ENCODE results near the gene CALD1. TPM values are rescaled to one million over a fixed set of nuclear protein-coding genes. Genes with fewer than 3 reads are reported as not detected.

Gene CALD1
- total RNA-seq, 1 donor from 2014 or later: 122 TPM

DNA sequence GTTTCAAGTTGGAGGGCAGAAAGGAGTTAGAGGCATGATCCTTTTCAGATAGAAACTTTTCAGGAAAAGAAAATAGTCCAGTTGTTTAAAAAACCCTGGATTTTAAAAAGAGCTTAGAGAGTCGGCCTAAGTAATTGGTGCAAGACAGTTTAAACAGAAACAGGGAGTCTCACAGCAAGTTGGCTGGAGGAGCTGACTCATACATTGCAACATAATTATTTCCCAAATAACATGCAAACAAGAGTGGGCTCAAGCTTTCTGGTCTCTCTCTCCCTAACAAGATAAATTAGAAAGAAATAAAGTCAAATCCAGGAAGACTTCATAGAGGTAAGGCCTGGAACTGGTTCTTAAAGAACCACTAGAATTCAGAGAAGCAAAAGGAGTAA is 106.5 kb downstream of the CALD1 start:
- Histone ChIP-seq H3K4me1 (peaks cover 75% of the 10 kb centered on the region), H3K4me3 (no peak overlapping the region)

DNA sequence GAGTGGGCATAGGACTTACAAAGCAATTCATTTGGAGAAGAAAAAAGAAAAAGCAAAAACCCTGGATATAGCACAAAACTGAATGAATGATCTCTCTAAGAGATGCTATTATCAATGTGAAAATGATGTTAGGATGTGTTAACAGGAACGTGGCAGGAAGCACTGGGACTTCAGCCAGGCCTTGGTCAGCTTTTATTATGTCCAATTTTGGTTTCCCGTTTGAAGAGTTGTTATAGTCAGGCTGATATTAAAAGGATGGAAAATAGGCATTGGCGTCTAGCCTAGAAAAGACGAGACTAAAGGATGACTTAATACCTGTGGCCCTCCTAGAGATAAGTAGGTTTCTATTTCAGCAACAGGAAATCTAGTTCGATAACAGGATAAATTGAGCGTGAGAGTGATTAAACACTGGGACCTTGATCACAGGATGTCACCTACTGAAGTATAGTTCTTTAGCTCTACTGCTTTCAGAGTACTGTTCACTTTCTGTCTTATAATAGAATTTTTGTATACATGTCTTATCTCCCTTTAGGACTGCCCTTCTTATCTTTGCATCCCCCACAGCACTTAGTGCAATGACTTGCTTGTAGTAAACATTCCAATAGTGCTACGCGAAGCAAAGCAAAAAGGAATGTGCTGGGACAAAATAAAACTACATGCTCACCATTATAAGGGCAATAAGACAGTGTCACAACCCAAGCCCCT is 107.1 kb downstream of the CALD1 start:
- peak; percentile 62 for DNase-seq
- intact Hi-C loops (cut with micrococcal nuclease): no loop called here
- Histone ChIP-seq H3K36me3 (no peaks in the 10 kb centered on the region), H3K27ac (replicated peaks) (peak overlapping the region; percentile 80), H3K9me3 (replicated peaks) (no peaks in the 10 kb centered on the region), H3K4me3 (peak overlapping the region; percentile 13), H3K27me3 (ENCODE audit: low read depth) (no peaks in the 10 kb centered on the region), H3K4me1 (peaks cover 74% of the 10 kb centered on the region)
- TF ChIP-seq CTCF (IDR thresholded peaks at IDR 0.05; ENCODE audit: borderline replicate concordance): no peak

More for the DNA sequence above, 106.5 kb downstream of the CALD1 start:
- intact Hi-C loops (cut with micrococcal nuclease): no loop called here
- Histone ChIP-seq H3K27ac (replicated peaks) (peak overlapping the region; percentile 80), H3K36me3 (no peaks in the 10 kb centered on the region), H3K27me3 (ENCODE audit: low read depth) (no peaks in the 10 kb centered on the region), H3K9me3 (replicated peaks) (no peaks in the 10 kb centered on the region)
- TF ChIP-seq CTCF (IDR thresholded peaks at IDR 0.05; ENCODE audit: borderline replicate concordance): no peak
- no peak for DNase-seq

DNA sequence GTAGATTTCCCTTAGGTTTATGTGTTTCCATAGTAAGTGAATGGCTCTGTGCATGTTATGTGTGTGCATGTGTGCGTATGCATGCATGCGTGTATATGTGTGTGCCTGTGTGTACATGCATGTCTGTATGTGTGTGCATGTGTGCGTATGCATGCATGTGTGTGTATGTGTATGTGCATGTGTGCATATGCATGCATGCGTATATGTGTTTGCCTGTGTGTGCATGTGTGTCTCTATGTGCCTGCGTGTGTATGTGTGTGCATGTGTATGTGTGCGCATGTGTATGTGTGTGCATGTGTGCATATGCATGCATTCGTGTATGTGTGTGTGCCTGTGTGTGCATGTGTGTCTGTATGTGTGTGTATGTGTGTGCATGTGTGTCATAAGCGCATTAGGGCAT is 108.1 kb downstream of the CALD1 start:
- H3K36me3 ChIP-seq: no peaks in the 10 kb centered on the region
- intact Hi-C loops (cut with micrococcal nuclease): no loop called here
- H3K4me1 ChIP-seq: peaks cover 73% of the 10 kb centered on the region
- no peak overlapping the region for H3K4me3 ChIP-seq
- no peaks in the 10 kb centered on the region for H3K9me3 ChIP-seq (replicated peaks)
- no peak for TF ChIP-seq CTCF (IDR thresholded peaks at IDR 0.05; ENCODE audit: borderline replicate concordance)
- DNase-seq: no peak
- H3K27ac ChIP-seq (replicated peaks): peak overlapping the region; percentile 80
- no peaks in the 10 kb centered on the region for H3K27me3 ChIP-seq (ENCODE audit: low read depth)

DNA sequence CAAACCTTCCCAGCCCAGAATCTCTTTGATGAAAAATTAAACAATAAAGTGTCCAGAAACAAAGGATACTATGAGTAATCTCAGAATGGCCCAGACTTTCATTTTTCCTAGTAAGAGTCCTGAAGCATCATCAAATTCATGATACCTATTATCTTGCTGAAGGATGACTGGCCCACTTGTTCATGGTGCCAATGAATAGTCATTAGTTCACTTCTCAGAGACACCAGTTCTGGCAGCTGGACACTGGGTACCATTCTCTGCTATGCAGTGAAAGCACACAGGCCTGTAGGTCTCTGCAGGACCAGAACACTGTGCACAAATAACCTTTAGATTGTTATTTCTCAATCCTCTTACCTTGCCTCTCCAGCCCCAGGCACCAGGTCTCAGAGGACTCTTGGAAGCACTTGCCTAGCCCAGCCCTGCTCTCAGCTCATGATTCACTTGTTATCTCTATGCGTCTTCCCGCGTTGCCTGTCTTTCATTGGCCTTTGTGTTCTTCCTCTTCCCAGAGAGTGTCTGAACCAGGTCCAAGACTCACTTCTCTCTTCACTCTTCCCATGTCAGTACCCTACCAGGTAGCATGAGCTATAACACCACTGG is 108.8 kb downstream of the CALD1 start:
- Histone ChIP-seq H3K4me1 (peaks cover 75% of the 10 kb centered on the region), H3K27me3 (ENCODE audit: low read depth) (no peaks in the 10 kb centered on the region), H3K27ac (replicated peaks) (peak overlapping the region; percentile 46), H3K4me3 (no peak overlapping the region), H3K9me3 (replicated peaks) (no peaks in the 10 kb centered on the region), H3K36me3 (no peaks in the 10 kb centered on the region)
- DNase-seq: no peak
- no peak for TF ChIP-seq CTCF (IDR thresholded peaks at IDR 0.05; ENCODE audit: borderline replicate concordance)
- intact Hi-C loops (cut with micrococcal nuclease): no loop called here

DNA sequence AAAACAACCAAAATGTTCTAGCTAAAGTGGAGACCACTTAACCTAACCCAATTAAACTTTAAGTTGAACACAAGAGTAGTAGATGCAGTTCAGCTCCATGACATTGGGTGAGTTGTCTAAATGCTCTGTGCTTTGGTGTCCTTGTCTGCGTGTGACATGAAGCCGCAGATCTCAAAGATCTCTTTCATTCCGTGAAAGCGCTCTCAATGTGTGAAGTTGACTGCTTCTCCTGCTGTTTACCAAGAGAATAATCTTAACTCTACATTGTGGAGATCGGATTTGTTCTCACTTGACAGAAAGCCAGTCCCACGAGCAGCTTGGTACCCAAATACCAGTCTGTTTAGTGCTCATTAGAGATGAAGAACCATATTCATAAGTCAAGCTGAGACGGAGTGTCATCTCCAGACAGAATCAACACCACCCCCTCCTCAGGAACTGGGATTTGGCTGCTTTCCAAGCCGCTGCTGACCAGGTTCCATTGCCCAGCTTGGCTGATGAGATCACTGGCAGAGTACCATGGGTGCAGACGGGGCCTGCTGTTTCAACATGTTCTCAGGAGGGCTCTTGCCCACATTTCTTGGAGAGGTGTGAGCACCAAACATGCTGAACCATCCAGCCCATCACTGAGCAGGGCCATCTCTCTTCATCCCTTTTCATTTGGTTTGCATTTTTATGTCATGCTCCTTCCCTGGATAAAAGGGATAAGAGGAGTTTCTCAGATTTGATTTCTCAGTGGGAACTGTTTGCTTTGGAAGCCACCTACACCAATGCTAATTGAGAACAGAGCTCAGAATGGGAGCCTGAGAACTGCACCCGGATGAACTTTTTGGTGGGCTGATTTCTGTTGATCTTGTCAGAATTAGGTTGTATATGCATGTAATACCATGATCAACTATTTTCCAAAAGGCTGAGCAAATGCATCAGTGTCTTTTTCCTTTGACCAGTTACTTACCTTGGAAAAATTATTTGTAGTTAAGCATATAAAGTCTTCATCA is 111.1 kb downstream of the CALD1 start:
- Histone ChIP-seq H3K9me3 (replicated peaks) (peaks cover 3% of the 10 kb centered on the region), H3K4me3 (peak overlapping the region; percentile 70), H3K27me3 (ENCODE audit: low read depth) (no peaks in the 10 kb centered on the region), H3K27ac (replicated peaks) (peak overlapping the region; percentile 89), H3K36me3 (no peaks in the 10 kb centered on the region), H3K4me1 (peaks cover 83% of the 10 kb centered on the region)
- no peak for TF ChIP-seq CTCF (IDR thresholded peaks at IDR 0.05; ENCODE audit: borderline replicate concordance)
- intact Hi-C loops (cut with micrococcal nuclease): no loop called here
- peak; percentile 42 for DNase-seq

Data from left ventricle myocardium inferior (tissue), 1 donor.